GM23338 (cell line): ENCODE data around the gene PPP2R5C.
"Not testable (repeated sequence)": the region's sequence is repeated elsewhere in the genome, so short reads cannot be mapped to it uniquely, and the experiment has no call there.

Source experiments
- EZH2 ChIP-seq: fragments of 200-600 bp; sonication (generic); IDR thresholded peaks from one replicate; pipeline ENCODE4 v1.8.0; 2017; ENCODE audit warnings: antibody characterized with exemption, mild to moderate bottlenecking, low read depth; ENCODE audit not compliant: unreplicated experiment
- EZH2phosphoT487 ChIP-seq: fragments of 200-600 bp; sonication (generic); IDR thresholded peaks from one replicate; pipeline ENCODE4 v1.8.1; 2018; ENCODE audit warnings: antibody characterized with exemption; ENCODE audit not compliant: unreplicated experiment
- POLR2AphosphoS5 ChIP-seq: IDR thresholded peaks from 2 replicates; pipeline ENCODE4 v1.6.1; 2016; ENCODE audit warnings: antibody characterized with exemption, low read depth
- TF ChIP-seq, protein P1 (sequence below), 2 experiments: fragments of 200-600 bp in 1 of 2; sonication (generic) in 1 of 2; conservative IDR thresholded peaks; 2 replicates each; pipeline versions ENCODE4 v1.5.1 to v1.6.1; 2016 to 2017; ENCODE audit warnings: antibody characterized with exemption in 2 of 2, low read depth in 2 of 2, mild to moderate bottlenecking in 2 of 2, moderate library complexity in 1 of 2

GRCh38 chr14:101725652-101726051 lies 35.9 kb upstream of the PPP2R5C start:
- TF ChIP-seq, protein P1, sequence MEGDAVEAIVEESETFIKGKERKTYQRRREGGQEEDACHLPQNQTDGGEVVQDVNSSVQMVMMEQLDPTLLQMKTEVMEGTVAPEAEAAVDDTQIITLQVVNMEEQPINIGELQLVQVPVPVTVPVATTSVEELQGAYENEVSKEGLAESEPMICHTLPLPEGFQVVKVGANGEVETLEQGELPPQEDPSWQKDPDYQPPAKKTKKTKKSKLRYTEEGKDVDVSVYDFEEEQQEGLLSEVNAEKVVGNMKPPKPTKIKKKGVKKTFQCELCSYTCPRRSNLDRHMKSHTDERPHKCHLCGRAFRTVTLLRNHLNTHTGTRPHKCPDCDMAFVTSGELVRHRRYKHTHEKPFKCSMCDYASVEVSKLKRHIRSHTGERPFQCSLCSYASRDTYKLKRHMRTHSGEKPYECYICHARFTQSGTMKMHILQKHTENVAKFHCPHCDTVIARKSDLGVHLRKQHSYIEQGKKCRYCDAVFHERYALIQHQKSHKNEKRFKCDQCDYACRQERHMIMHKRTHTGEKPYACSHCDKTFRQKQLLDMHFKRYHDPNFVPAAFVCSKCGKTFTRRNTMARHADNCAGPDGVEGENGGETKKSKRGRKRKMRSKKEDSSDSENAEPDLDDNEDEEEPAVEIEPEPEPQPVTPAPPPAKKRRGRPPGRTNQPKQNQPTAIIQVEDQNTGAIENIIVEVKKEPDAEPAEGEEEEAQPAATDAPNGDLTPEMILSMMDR (conservative IDR thresholded peaks at IDR 0.05; ENCODE audit: low read depth in 2 of 2), result not testable (repeated sequence)
- TF ChIP-seq POLR2AphosphoS5, EZH2, EZH2phosphoT487: not testable (repeated sequence)
